Spleen (tissue), 11 donors: ENCODE measurements around the gene ECM1. TPM values are rescaled to one million over a fixed set of nuclear protein-coding genes. Genes with fewer than 3 reads are reported as not detected.

ENCODE experiments used
- DNase-seq: peaks from one replicate; pipeline ENCODE4 v3.0.0-alpha.2; 2020
- H3K27ac ChIP-seq, 8 donors: fragments of 200-600 bp; sonication (generic) in 7 of 8; 1 replicate in 4 of 8; 2 replicates in 4 of 8; pipeline versions ENCODE4 v1.5.0 to v1.8.0; 2016 to 2021; ENCODE audit warnings: inconsistent platforms in 4 of 8, mild to moderate bottlenecking in 4 of 8, moderate library complexity in 1 of 8
- H3K27me3 ChIP-seq, 7 donors: fragments of 200-600 bp; sonication (generic) in 6 of 7; replicated peaks in 1 of 7; 1 replicate in 4 of 7; 2 replicates in 3 of 7; pipeline versions ENCODE4 v1.5.0 to v1.8.0; 2016 to 2021; ENCODE audit warnings: inconsistent platforms in 3 of 7, mild to moderate bottlenecking in 1 of 7
- H3K36me3 ChIP-seq, 6 donors: fragments of 200-600 bp; sonication (generic) in 5 of 6; 1 replicate in 4 of 6; 2 replicates in 2 of 6; pipeline versions ENCODE4 v1.5.0 to v1.8.0; 2016 to 2021; ENCODE audit warnings: inconsistent platforms in 2 of 6
- H3K4me1 ChIP-seq, 6 donors: fragments of 200-600 bp; sonication (generic) in 5 of 6; 1 replicate in 3 of 6; 2 replicates in 3 of 6; pipeline versions ENCODE4 v1.5.0 to v1.8.0; 2016 to 2021; ENCODE audit warnings: inconsistent platforms in 3 of 6
- H3K4me3 ChIP-seq, 8 donors: fragments of 200-600 bp; sonication (generic) in 7 of 8; 1 replicate in 4 of 8; 2 replicates in 4 of 8; pipeline versions ENCODE4 v1.5.0 to v1.8.0; 2016 to 2021; ENCODE audit warnings: inconsistent platforms in 4 of 8, mild to moderate bottlenecking in 4 of 8, moderate library complexity in 2 of 8
- H3K9me3 ChIP-seq, 8 donors: fragments of 200-600 bp; sonication (generic) in 7 of 8; 1 replicate in 4 of 8; 2 replicates in 4 of 8; pipeline versions ENCODE4 v1.5.0 to v1.8.0; 2016 to 2021; ENCODE audit warnings: inconsistent platforms in 4 of 8
- CTCF ChIP-seq, 11 experiments: fragments of 200-600 bp in 7 of 11; fragments of 450-650 bp in 4 of 11; sonication (generic) in 4 of 11; IDR thresholded peaks in 8 of 11; conservative IDR thresholded peaks in 3 of 11; 1 replicate in 7 of 11; 2 replicates in 4 of 11; pipeline versions ENCODE4 v1.4.0 to v1.8.0; 2016 to 2021; ENCODE audit warnings: antibody characterized with exemption in 11 of 11, inconsistent platforms in 4 of 11, mild to moderate bottlenecking in 1 of 11
- POLR2A ChIP-seq, 3 donors: fragments of 450-650 bp; IDR thresholded peaks; one replicate each; pipeline ENCODE4 v1.5.1; 2017; ENCODE audit warnings: antibody characterized with exemption in 3 of 3, mild to moderate bottlenecking in 1 of 3
- POLR2AphosphoS5 ChIP-seq, 3 donors: sonication (generic); formaldehyde crosslinking; IDR thresholded peaks; one replicate each; pipeline ENCODE4 v1.5.1; 2017; ENCODE audit warnings: antibody characterized with exemption in 3 of 3
- WGBS, 5 donors: extraction: QIAGEN DNeasy Blood & Tissue Kit in 3 of 5; methylation state at CpG; one replicate each; pipeline versions ENCODE4 v1.1.5 to v1.1.7; 2013 to 2018; 5-methylcytosine and 5-hydroxymethylcytosine counted together
- intact Hi-C: fragments of 100-400 bp; cut with DNase I; formaldehyde crosslinking; loops from one replicate; pipeline ENCODE4 v1.15.0; 2023; ENCODE audit warnings: low total_unique reads
- polyA plus RNA-seq, 3 donors: library from polyadenylated mRNA; stranded (reverse); fragments of 200-250 nt; gene quantifications; one replicate each; pipeline ENCODE4 v1.2.1, GENCODE V29; 2013
- total RNA-seq, 7 donors: library from RNA; depleted of rRNA in 3 of 7; stranded (reverse); fragments of >200 nt in 3 of 7; fragmentation: NEBNext Ultra II Directional in 4 of 7; extraction: Animal tissue kit (Norgen Biotek cat#: 25700) in 4 of 7; gene quantifications; one replicate each; pipeline versions ENCODE4 v1.1.0 to v1.2.1, GENCODE V29; 2016 to 2021
- donor health status: healthy with polysubstance abuse.
- donor health status: DM: no; HTN: no; CAD: no; lungs with moderate emphysema.
- donor health status: DM: no; HTN: no; CAD: no.
- donor health status: Bipolar disorder and iron deficiency.
- donor health status: healthy.
- donor health status: DM: no; HTN: no; CAD: no.
- donor health status: DM: yes; HTN: yes; CAD: no.

ECM1 gene
- total and polyA plus RNA-seq, 10 donors = 2.7 to 16.5 (median 9.9) TPM

GRCh38 chr1:150546294-150546937, 38.5 kb downstream of the ECM1 start:
- intact Hi-C loops = no loop called here
- H3K36me3 ChIP-seq = no peaks in the 10 kb centered on the region
- H3K4me3 ChIP-seq = no peak overlapping the region
- 87 to 93% (median 89%) methylated on average over 16 of the region's 16 CpGs for WGBS, 5 donors
- no peak for DNase-seq
- no peaks in the 10 kb centered on the region for H3K9me3 ChIP-seq
- H3K27me3 ChIP-seq = peaks cover 0 to 61% (median 0%) of the 10 kb centered on the region in 7 donors
- no peak overlapping the region for H3K27ac ChIP-seq
- TF ChIP-seq POLR2AphosphoS5 (IDR thresholded peaks at IDR 0.05) = no peak
- TF ChIP-seq CTCF (IDR thresholded peaks at IDR 0.05 in 8 of 11, conservative IDR thresholded peaks at IDR 0.05 in 3 of 11) = no peak
- TF ChIP-seq POLR2A (IDR thresholded peaks at IDR 0.05) = no peak
- peaks cover 7 to 34% (median 30%) of the 10 kb centered on the region in 6 donors for H3K4me1 ChIP-seq

GRCh38 chr1:150548324-150548631, 40.4 kb downstream of the ECM1 start:
- peak overlapping the region in 6 of 8 donors; percentile 47 to 78 (median 58) for H3K4me3 ChIP-seq
- 53 to 70% (median 65%) methylated on average over 4 of the region's 4 CpGs for WGBS, 5 donors
- H3K36me3 ChIP-seq = no peaks in the 10 kb centered on the region
- H3K27ac ChIP-seq = peak overlapping the region in 3 of 8 donors; percentile 82 to 86 (median 85)
- intact Hi-C loops = no loop called here
- H3K9me3 ChIP-seq = no peaks in the 10 kb centered on the region
- TF ChIP-seq CTCF (IDR thresholded peaks at IDR 0.05 in 8 of 11, conservative IDR thresholded peaks at IDR 0.05 in 3 of 11) = no peak
- no peak for TF ChIP-seq POLR2A (IDR thresholded peaks at IDR 0.05)
- TF ChIP-seq POLR2AphosphoS5 (IDR thresholded peaks at IDR 0.05) = no peak
- DNase-seq = no peak
- H3K27me3 ChIP-seq = peaks cover 0 to 61% (median 0%) of the 10 kb centered on the region in 7 donors
- H3K4me1 ChIP-seq = peaks cover 23 to 53% (median 49%) of the 10 kb centered on the region in 6 donors

- WGBS, 5 donors = 1 to 3% (median 1%) methylated on average over 8 to 91 of the region's 91 CpGs
- peaks cover 0 to 61% (median 0%) of the 10 kb centered on the region in 7 donors for H3K27me3 ChIP-seq
- peaks cover 28 to 59% (median 53%) of the 10 kb centered on the region in 6 donors for H3K4me1 ChIP-seq
- TF ChIP-seq POLR2AphosphoS5 (IDR thresholded peaks at IDR 0.05) (peak; percentile 30 to 73 (median 46)), CTCF (IDR thresholded peaks at IDR 0.05 in 8 of 11, conservative IDR thresholded peaks at IDR 0.05 in 3 of 11) (peak in 2 of 11 experiments; percentile 23 to 42), POLR2A (IDR thresholded peaks at IDR 0.05) (no peak)
- H3K9me3 ChIP-seq = no peaks in the 10 kb centered on the region
- intact Hi-C loops = no loop called here
- peak within 1 kb of the TSS; percentile 20 to 78 (median 54) for H3K4me3 ChIP-seq
- peaks cover 0 to 2% (median 0%) of the 10 kb centered on the region in 6 donors for H3K36me3 ChIP-seq
- peak within 1 kb of the TSS in 7 of 8 donors; percentile 68 to 86 (median 79) for H3K27ac ChIP-seq
- peak; percentile 90 for DNase-seq
These were observed 41.0 kb downstream of the ECM1 start, which contains the start of gene ADAMTSL4 for GRCh38 chr1:150548632-150549495. TSS of gene ADAMTSL4 (plus strand) at chr1:150549408. CDS start at chr1:150552289, 2,881 bp downstream.
